GM12874 (cell line): ENCODE results near the gene SAMD4A.

Source experiments
- TF ChIP-seq, protein P1 (sequence below): IDR thresholded peaks from 2 replicates; pipeline ENCODE4 v1.5.1; 2011; ENCODE audit warnings: low read depth, mild to moderate bottlenecking, control low read depth, low read length, moderate library complexity; ENCODE audit not compliant: insufficient read depth

The SAMD4A gene

DNA sequence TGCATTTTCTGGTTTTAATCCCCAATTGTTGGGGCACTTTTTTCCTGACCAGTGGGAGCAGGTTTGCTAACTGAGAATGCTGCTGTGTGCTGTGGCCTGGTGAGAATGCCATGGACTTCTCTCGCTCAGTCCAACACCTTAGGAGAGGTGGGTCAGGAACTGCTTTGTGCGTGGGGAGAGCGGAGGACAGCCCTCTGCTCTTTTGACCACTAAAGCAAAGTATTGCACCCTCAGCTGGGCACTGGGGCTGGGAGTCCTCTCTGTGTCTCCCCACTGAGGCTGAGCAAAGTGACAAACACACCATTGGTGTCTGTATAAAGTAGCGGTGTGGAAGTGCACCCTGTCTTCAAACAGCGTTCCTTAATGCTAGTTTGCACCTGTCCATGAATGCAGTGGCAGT, 136.2 kb downstream of the SAMD4A start:
- TF ChIP-seq, protein P1, sequence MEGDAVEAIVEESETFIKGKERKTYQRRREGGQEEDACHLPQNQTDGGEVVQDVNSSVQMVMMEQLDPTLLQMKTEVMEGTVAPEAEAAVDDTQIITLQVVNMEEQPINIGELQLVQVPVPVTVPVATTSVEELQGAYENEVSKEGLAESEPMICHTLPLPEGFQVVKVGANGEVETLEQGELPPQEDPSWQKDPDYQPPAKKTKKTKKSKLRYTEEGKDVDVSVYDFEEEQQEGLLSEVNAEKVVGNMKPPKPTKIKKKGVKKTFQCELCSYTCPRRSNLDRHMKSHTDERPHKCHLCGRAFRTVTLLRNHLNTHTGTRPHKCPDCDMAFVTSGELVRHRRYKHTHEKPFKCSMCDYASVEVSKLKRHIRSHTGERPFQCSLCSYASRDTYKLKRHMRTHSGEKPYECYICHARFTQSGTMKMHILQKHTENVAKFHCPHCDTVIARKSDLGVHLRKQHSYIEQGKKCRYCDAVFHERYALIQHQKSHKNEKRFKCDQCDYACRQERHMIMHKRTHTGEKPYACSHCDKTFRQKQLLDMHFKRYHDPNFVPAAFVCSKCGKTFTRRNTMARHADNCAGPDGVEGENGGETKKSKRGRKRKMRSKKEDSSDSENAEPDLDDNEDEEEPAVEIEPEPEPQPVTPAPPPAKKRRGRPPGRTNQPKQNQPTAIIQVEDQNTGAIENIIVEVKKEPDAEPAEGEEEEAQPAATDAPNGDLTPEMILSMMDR: no peak

- TF ChIP-seq, protein P1: no peak
Observed at GRCh38 chr14:54703724-54704123, 136.8 kb downstream of the SAMD4A start.

DNA sequence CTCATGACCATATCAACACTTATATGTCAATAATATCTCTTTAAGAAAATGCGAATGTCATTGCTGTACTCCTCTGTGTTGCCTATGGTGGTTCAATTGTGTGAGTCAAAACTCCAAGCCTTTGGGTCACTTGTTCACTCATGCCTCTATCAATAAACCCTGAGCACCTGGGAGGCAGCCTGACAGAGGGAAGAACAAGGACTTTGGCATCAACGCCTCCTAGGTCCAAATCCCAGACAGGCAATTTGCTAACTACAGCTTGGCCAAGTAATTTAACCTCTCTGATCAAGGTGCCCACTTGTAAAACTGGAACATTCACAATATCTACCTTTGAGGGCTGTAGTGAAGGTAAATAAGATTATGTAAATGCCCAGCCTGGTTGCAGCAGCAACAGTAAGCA, 137.8 kb downstream of the SAMD4A start:
- TF ChIP-seq, protein P1: no peak

- TF ChIP-seq, protein P1: no peak
Observed at GRCh38 chr14:54706769-54707168, 139.8 kb downstream of the SAMD4A start.

GRCh38 chr14:54708161-54708560, 141.2 kb downstream of the SAMD4A start:
- TF ChIP-seq, protein P1: no peak

GRCh38 chr14:54708982-54709381, 142.1 kb downstream of the SAMD4A start:
- TF ChIP-seq, protein P1: no peak

DNA sequence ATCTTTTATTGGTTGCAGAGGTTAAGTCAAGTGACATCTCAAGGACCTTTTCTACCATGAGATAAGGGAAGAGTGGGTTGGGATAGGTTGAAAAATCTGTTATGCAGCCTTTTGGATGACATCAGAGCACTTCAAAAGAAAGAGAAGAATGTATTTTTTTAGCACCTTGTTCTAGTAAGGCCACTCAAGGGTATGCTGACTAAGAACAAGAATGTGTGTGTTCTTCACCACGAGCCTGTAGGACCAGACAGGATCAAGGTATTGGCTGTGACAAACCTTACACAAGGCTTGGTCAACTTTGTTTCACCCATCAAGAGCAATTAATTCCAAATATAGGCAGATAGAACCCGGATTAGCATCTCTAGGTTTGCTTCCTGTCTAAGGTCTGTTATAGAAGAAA, 142.5 kb downstream of the SAMD4A start:
- TF ChIP-seq, protein P1: no peak

DNA sequence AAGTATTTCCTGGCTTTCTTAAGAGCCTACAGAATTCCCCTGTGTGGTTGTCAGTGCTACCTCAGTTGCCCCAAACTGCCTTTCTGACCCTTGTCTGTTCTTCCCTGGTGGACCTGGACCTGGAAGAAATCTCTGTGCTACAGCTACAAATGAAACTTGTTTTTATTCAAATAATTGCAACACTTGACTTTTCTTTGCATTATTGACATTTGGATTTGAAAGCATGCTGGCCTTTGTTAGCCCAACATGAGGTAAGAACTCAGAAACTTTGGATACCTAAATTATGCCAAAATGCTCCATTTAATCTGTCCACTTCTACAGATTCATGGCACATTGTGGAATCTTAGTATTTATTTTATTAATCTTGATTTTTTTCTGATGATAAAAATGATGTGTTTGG, 142.9 kb downstream of the SAMD4A start:
- TF ChIP-seq, protein P1: no peak
